OCI-LY1 (cell line): Measurements from ENCODE around the gene ZIC2.

Experiments used
- H2AFZ ChIP-seq: fragments of 200-600 bp; sonication (generic), shearing (Covaris generic); 2 replicates; pipeline ENCODE4 v1.6.0; 2014; ENCODE audit warnings: antibody characterized with exemption, mild to moderate bottlenecking, low read length
- H3F3A ChIP-seq: fragments of 200-600 bp; sonication (generic), shearing (Covaris generic); 2 replicates; pipeline ENCODE4 v1.6.0; 2014; ENCODE audit warnings: mild to moderate bottlenecking, antibody characterized with exemption, low read length, moderate library complexity; ENCODE audit not compliant: insufficient read depth
- H3K27ac ChIP-seq: fragments of 200-600 bp; sonication (generic); 2 replicates; pipeline ENCODE4 v1.5.1; 2014; ENCODE audit warnings: low read length, mixed run types, mild to moderate bottlenecking, low read depth; ENCODE audit not compliant: poor library complexity, severe bottlenecking
- H3K27me3 ChIP-seq: fragments of 200-600 bp; sonication (generic); 2 replicates; pipeline ENCODE4 v1.6.0; 2014; ENCODE audit warnings: antibody characterized with exemption, mild to moderate bottlenecking, low read length, moderate library complexity; ENCODE audit not compliant: insufficient read depth
- H3K36me3 ChIP-seq: fragments of 200-600 bp; sonication (generic); 2 replicates; pipeline ENCODE4 v1.6.1; 2014; ENCODE audit warnings: mild to moderate bottlenecking, antibody characterized with exemption, low read length, moderate library complexity, mixed read lengths; ENCODE audit not compliant: insufficient read depth
- H3K4me1 ChIP-seq: fragments of 200-600 bp; sonication (generic); 2 replicates; pipeline ENCODE4 v1.5.1; 2014; ENCODE audit warnings: mild to moderate bottlenecking, low read length, moderate library complexity; ENCODE audit not compliant: insufficient read depth, severe bottlenecking
- H3K4me2 ChIP-seq: fragments of 200-600 bp; sonication (generic), shearing (Covaris generic); 2 replicates; pipeline ENCODE4 v1.6.1; 2014; ENCODE audit warnings: low read length
- H3K4me3 ChIP-seq: fragments of 200-600 bp; sonication (generic); 2 replicates; pipeline ENCODE4 v1.5.1; 2014; ENCODE audit warnings: low read length, low read depth, mild to moderate bottlenecking, mixed read lengths; ENCODE audit not compliant: poor library complexity, severe bottlenecking
- H3K79me2 ChIP-seq: fragments of 200-600 bp; shearing (Covaris generic); 2 replicates; pipeline ENCODE4 v1.6.1; 2016; ENCODE audit warnings: mixed run types, low read length, mixed read lengths; ENCODE audit not compliant: insufficient read depth
- H3K9ac ChIP-seq: fragments of 200-600 bp; sonication (generic), shearing (Covaris generic); 2 replicates; pipeline ENCODE4 v1.6.1; 2014; ENCODE audit warnings: mild to moderate bottlenecking, low read length, mixed read lengths
- H3K9me2 ChIP-seq: fragments of 200-600 bp; sonication (generic), shearing (Covaris generic); 2 replicates; pipeline ENCODE4 v1.6.1; 2014; ENCODE audit warnings: low read depth, mild to moderate bottlenecking, low read length, mixed read lengths
- H3K9me3 ChIP-seq: fragments of 200-600 bp; shearing (Covaris generic); 2 replicates; pipeline ENCODE4 v1.6.1; 2014; ENCODE audit warnings: low read length, mixed read lengths
- H4K20me1 ChIP-seq: fragments of 200-600 bp; sonication (generic), shearing (Covaris generic); 2 replicates; pipeline ENCODE4 v1.6.0; 2016; ENCODE audit warnings: mild to moderate bottlenecking, low read length; ENCODE audit not compliant: insufficient read depth
- EZH2 ChIP-seq: fragments of 200-600 bp; sonication (generic), shearing (Covaris generic); IDR thresholded peaks from 2 replicates; pipeline ENCODE4 v1.8.0; 2017; ENCODE audit warnings: borderline replicate concordance, mixed run types, mild to moderate bottlenecking, antibody characterized with exemption, low read length, moderate library complexity, mixed read lengths
- TF ChIP-seq, protein P1 (sequence below): fragments of 200-600 bp; sonication (generic), shearing (Covaris generic); IDR thresholded peaks from 2 replicates; pipeline ENCODE4 v1.5.1; 2017; ENCODE audit warnings: mild to moderate bottlenecking, antibody characterized with exemption, low read length, moderate library complexity, mixed read lengths

ZIC2 gene

GRCh38 chr13:99998261-99998660 lies 16.7 kb downstream of the ZIC2 start:
- Histone ChIP-seq H3K9me2 (no peaks in the 10 kb centered on the region), H3K27ac (no peak overlapping the region), H3K4me3 (no peak overlapping the region), H3K79me2 (no peaks in the 10 kb centered on the region), H3K27me3 (peaks cover 10% of the 10 kb centered on the region; the same call in 1 of the 2 replicates), H3K9me3 (no peaks in the 10 kb centered on the region), H3K4me1 (no peaks in the 10 kb centered on the region), H2AFZ (no peak overlapping the region), H4K20me1 (no peaks in the 10 kb centered on the region), H3K9ac (no peak overlapping the region), H3K4me2 (no peak overlapping the region), H3F3A (no peaks in the 10 kb centered on the region), H3K36me3 (no peaks in the 10 kb centered on the region)
- no peak for TF ChIP-seq EZH2
- TF ChIP-seq, protein P1, sequence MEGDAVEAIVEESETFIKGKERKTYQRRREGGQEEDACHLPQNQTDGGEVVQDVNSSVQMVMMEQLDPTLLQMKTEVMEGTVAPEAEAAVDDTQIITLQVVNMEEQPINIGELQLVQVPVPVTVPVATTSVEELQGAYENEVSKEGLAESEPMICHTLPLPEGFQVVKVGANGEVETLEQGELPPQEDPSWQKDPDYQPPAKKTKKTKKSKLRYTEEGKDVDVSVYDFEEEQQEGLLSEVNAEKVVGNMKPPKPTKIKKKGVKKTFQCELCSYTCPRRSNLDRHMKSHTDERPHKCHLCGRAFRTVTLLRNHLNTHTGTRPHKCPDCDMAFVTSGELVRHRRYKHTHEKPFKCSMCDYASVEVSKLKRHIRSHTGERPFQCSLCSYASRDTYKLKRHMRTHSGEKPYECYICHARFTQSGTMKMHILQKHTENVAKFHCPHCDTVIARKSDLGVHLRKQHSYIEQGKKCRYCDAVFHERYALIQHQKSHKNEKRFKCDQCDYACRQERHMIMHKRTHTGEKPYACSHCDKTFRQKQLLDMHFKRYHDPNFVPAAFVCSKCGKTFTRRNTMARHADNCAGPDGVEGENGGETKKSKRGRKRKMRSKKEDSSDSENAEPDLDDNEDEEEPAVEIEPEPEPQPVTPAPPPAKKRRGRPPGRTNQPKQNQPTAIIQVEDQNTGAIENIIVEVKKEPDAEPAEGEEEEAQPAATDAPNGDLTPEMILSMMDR, result no peak

DNA sequence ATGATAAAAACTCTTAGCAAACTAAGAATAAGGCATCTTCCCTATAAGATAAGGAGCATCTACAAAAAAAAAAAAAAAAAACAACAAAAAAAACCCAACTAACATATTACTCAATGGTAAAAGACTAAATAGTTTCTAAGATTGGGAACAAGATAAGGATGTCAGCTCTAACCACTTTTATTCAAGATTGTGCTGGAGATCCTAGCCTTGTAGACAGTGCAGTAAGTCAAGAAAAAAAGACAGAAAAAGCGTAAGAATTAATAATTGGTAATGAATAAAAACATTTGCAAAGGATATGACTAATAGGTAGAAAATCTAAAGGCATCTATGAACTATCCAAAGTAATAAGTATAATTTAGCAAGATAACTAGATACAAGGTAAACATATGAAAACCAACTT lies 33.0 kb downstream of the ZIC2 start:
- Histone ChIP-seq H3F3A (no peaks in the 10 kb centered on the region), H3K27me3 (no peaks in the 10 kb centered on the region), H4K20me1 (no peaks in the 10 kb centered on the region), H3K4me1 (no peaks in the 10 kb centered on the region), H2AFZ (no peak overlapping the region), H3K9me2 (no peaks in the 10 kb centered on the region), H3K9ac (no peak overlapping the region), H3K9me3 (no peaks in the 10 kb centered on the region), H3K27ac (no peak overlapping the region), H3K4me3 (no peak overlapping the region), H3K36me3 (no peaks in the 10 kb centered on the region), H3K79me2 (no peaks in the 10 kb centered on the region), H3K4me2 (no peak overlapping the region)
- TF ChIP-seq EZH2, result no peak
- TF ChIP-seq, protein P1, result no peak

DNA sequence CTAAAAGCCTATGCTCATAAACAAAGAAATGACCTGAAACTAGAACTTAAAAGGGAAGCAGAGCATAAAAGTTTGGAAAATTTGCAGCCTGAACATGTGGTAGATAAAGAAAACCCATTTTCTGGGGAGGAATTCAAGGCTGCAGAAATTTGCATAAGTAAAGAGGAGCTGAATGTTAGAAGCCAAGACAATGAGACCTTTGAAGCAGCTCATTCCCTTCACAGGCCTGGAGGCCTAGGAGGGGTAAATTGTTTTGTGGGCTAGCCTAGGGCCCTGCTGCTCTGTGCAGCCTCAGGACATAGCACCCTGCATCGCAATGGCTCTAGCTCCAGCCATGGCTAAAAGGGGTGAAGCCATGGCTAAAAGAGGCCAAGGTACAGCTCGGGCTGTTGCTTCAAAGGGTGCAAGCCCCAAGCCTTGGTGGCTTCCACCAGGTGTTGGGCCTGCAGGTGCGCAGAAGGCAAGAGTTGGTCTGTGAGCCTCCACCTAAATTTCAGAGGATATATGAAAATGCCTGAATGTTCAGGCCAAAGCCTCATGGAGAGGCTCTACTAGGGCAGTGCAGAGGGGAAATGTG lies 38.3 kb downstream of the ZIC2 start:
- Histone ChIP-seq H3K27ac (no peak overlapping the region), H3K4me1 (no peaks in the 10 kb centered on the region), H3K9ac (no peak overlapping the region), H2AFZ (no peak overlapping the region), H3F3A (no peaks in the 10 kb centered on the region), H3K79me2 (no peaks in the 10 kb centered on the region), H3K9me3 (no peaks in the 10 kb centered on the region), H3K9me2 (no peaks in the 10 kb centered on the region), H3K27me3 (no peaks in the 10 kb centered on the region), H4K20me1 (no peaks in the 10 kb centered on the region), H3K4me2 (no peak overlapping the region), H3K4me3 (no peak overlapping the region), H3K36me3 (no peaks in the 10 kb centered on the region)
- TF ChIP-seq EZH2, result no peak
- TF ChIP-seq, protein P1, result no peak
